ENCODE measurements around the gene ERC2.

- TF ChIP-seq, protein P1, sequence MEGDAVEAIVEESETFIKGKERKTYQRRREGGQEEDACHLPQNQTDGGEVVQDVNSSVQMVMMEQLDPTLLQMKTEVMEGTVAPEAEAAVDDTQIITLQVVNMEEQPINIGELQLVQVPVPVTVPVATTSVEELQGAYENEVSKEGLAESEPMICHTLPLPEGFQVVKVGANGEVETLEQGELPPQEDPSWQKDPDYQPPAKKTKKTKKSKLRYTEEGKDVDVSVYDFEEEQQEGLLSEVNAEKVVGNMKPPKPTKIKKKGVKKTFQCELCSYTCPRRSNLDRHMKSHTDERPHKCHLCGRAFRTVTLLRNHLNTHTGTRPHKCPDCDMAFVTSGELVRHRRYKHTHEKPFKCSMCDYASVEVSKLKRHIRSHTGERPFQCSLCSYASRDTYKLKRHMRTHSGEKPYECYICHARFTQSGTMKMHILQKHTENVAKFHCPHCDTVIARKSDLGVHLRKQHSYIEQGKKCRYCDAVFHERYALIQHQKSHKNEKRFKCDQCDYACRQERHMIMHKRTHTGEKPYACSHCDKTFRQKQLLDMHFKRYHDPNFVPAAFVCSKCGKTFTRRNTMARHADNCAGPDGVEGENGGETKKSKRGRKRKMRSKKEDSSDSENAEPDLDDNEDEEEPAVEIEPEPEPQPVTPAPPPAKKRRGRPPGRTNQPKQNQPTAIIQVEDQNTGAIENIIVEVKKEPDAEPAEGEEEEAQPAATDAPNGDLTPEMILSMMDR (IDR thresholded peaks at IDR 0.05; ENCODE audit: insufficient read depth, low read depth, low read length): no peak
- TF ChIP-seq EZH2 (IDR thresholded peaks at IDR 0.05; ENCODE audit: insufficient read depth, low read length): no peak
Observed at GRCh38 chr3:55725681-55726500, 742.4 kb downstream of the ERC2 start.

Measured in astrocyte (in vitro differentiated cells and primary cell).